NCI-H446 (cell line): Measurements from ENCODE around the gene CRIP2.

Experiments
- DNase-seq, 2 experiments: peaks; one replicate each; lab custom pipeline; 2025; lab: John Stamatoyannopoulos, UW

CRIP2 gene

GRCh38 chr14:105474483-105475268 lies at the start of gene CRIP2:
TSS of gene CRIP2 (plus strand) at chr14:105474821. CDS start at chr14:105474863, 42 bp downstream.
- peak; percentile 49 to 74 for DNase-seq

- no peak for DNase-seq
Observed at GRCh38 chr14:105424861-105425260, 49.8 kb upstream of the CRIP2 start.

- DNase-seq: no peak
Observed at GRCh38 chr14:105425823-105426247, 48.8 kb upstream of the CRIP2 start.

GRCh38 chr14:105426416-105427130 lies 48.0 kb upstream of the CRIP2 start:
- no peak for DNase-seq

GRCh38 chr14:105427412-105427811 lies 47.2 kb upstream of the CRIP2 start:
- DNase-seq: no peak

GRCh38 chr14:105427936-105428485 lies 46.6 kb upstream of the CRIP2 start:
- no peak for DNase-seq

- no peak for DNase-seq
Observed at GRCh38 chr14:105430042-105430441, 44.6 kb upstream of the CRIP2 start.

- peak; percentile 26 to 53 for DNase-seq
Observed at GRCh38 chr14:105430565-105430964, 44.1 kb upstream of the CRIP2 start.

- DNase-seq: no peak
Observed at GRCh38 chr14:105431256-105431655, 43.4 kb upstream of the CRIP2 start.

GRCh38 chr14:105432657-105433056 lies 42.0 kb upstream of the CRIP2 start:
- no peak for DNase-seq

- DNase-seq: no peak
Observed at GRCh38 chr14:105433161-105433605, 41.4 kb upstream of the CRIP2 start.

- no peak for DNase-seq
Observed at GRCh38 chr14:105436402-105436801, 38.2 kb upstream of the CRIP2 start.

- no peak for DNase-seq
Observed at GRCh38 chr14:105436891-105437722, 37.5 kb upstream of the CRIP2 start.

- DNase-seq: no peak
Observed at GRCh38 chr14:105437723-105438500, 36.7 kb upstream of the CRIP2 start.

- no peak for DNase-seq
Observed at GRCh38 chr14:105439179-105439578, 35.4 kb upstream of the CRIP2 start.

GRCh38 chr14:105439710-105440553 lies 34.7 kb upstream of the CRIP2 start:
- DNase-seq: peak; percentile 52 to 91

- no peak for DNase-seq
Observed at GRCh38 chr14:105440554-105440900, 34.1 kb upstream of the CRIP2 start.

- DNase-seq: no peak
Observed at GRCh38 chr14:105440992-105441391, 33.6 kb upstream of the CRIP2 start.

- DNase-seq: no peak
Observed at GRCh38 chr14:105442125-105442524, 32.5 kb upstream of the CRIP2 start.

- no peak for DNase-seq
Observed at GRCh38 chr14:105442834-105443233, 31.8 kb upstream of the CRIP2 start.
